Measurements from ENCODE around the gene EFNA5. TPM values are rescaled to one million over a fixed set of nuclear protein-coding genes. Genes with fewer than 3 reads are reported as not detected.

EFNA5 gene
- polyA plus RNA-seq (ENCODE audit: low read depth in 6 of 6) = not detected

- Mint-ChIP-seq H3K27me3 (peaks cover 50 to 75% (median 74%) of the 10 kb centered on the region in 3 donors), H3K36me3 (no peaks in the 10 kb centered on the region), H3K9me3 (peaks cover 0 to 5% (median 0%) of the 10 kb centered on the region in 7 donors), H3K27ac (peak within 1 kb of the TSS in 1 of 6 donors; percentile 49), H3K4me1 (peaks cover 21 to 43% (median 33%) of the 10 kb centered on the region in 3 donors), H3K4me3 (peak within 1 kb of the TSS; percentile 73 to 91 (median 86))
- peak; percentile 21 to 29 for ATAC-seq (ENCODE audit: low read depth in 2 of 2)
- peak; percentile 7 for DNase-seq
Observed at GRCh38 chr5:107670932-107671741, at the start of gene EFNA5. Gene EFNA5, minus strand, starts transcription at chr5:107670937.

GRCh38 chr5:107719034-107719606, 48.4 kb upstream of the EFNA5 start:
- DNase-seq (no peak), ATAC-seq (ENCODE audit: low read depth in 2 of 2) (no peak)
- Mint-ChIP-seq H3K4me1 (no peaks in the 10 kb centered on the region), H3K27me3 (peaks cover 0 to 4% (median 0%) of the 10 kb centered on the region in 3 donors), H3K36me3 (peaks cover 0 to 6% of the 10 kb centered on the region in 2 donors), H3K4me3 (peak overlapping the region in 1 of 8 donors; percentile 31), H3K27ac (no peak overlapping the region), H3K9me3 (peaks cover 13 to 65% (median 27%) of the 10 kb centered on the region in 7 donors)

- ATAC-seq (ENCODE audit: low read depth in 2 of 2) (no peak), DNase-seq (no peak)
- peaks cover 0 to 4% (median 0%) of the 10 kb centered on the region in 3 donors for H3K27me3 Mint-ChIP-seq
- no peaks in the 10 kb centered on the region for H3K4me1 Mint-ChIP-seq
- H3K4me3 Mint-ChIP-seq = no peak overlapping the region
- H3K27ac Mint-ChIP-seq = peak overlapping the region in 1 of 6 donors; percentile 39
- peaks cover 0 to 6% of the 10 kb centered on the region in 2 donors for H3K36me3 Mint-ChIP-seq
- peaks cover 13 to 56% (median 27%) of the 10 kb centered on the region in 7 donors for H3K9me3 Mint-ChIP-seq
Observed at GRCh38 chr5:107717816-107718215, 47.1 kb upstream of the EFNA5 start.

GRCh38 chr5:107713228-107713627, 42.5 kb upstream of the EFNA5 start:
- Mint-ChIP-seq H3K4me1 (no peaks in the 10 kb centered on the region), H3K27me3 (peaks cover 0 to 4% (median 0%) of the 10 kb centered on the region in 3 donors), H3K36me3 (peaks cover 0 to 6% of the 10 kb centered on the region in 2 donors), H3K27ac (no peak overlapping the region), H3K4me3 (no peak overlapping the region), H3K9me3 (peaks cover 2 to 15% (median 6%) of the 10 kb centered on the region in 7 donors)
- DNase-seq (no peak), ATAC-seq (ENCODE audit: low read depth in 2 of 2) (no peak)

- ATAC-seq (ENCODE audit: low read depth in 2 of 2) (no peak), DNase-seq (no peak)
- Mint-ChIP-seq H3K27ac (no peak overlapping the region), H3K4me1 (no peaks in the 10 kb centered on the region), H3K27me3 (peaks cover 0 to 4% (median 0%) of the 10 kb centered on the region in 3 donors), H3K36me3 (no peaks in the 10 kb centered on the region), H3K9me3 (peaks cover 0 to 14% (median 7%) of the 10 kb centered on the region in 7 donors), H3K4me3 (no peak overlapping the region)
Observed at GRCh38 chr5:107712359-107712870, 41.7 kb upstream of the EFNA5 start.

GRCh38 chr5:107705402-107706014, 34.8 kb upstream of the EFNA5 start:
- Mint-ChIP-seq H3K27me3 (peaks cover 0 to 7% (median 0%) of the 10 kb centered on the region in 3 donors), H3K27ac (no peak overlapping the region), H3K36me3 (no peaks in the 10 kb centered on the region), H3K4me1 (no peaks in the 10 kb centered on the region), H3K4me3 (no peak overlapping the region), H3K9me3 (peaks cover 0 to 17% (median 5%) of the 10 kb centered on the region in 7 donors)
- ATAC-seq (ENCODE audit: low read depth in 2 of 2) (no peak), DNase-seq (no peak)

GRCh38 chr5:107704681-107705401, 34.1 kb upstream of the EFNA5 start:
- no peak overlapping the region for H3K4me3 Mint-ChIP-seq
- H3K36me3 Mint-ChIP-seq = no peaks in the 10 kb centered on the region
- DNase-seq (no peak), ATAC-seq (ENCODE audit: low read depth in 2 of 2) (no peak)
- no peak overlapping the region for H3K27ac Mint-ChIP-seq
- H3K9me3 Mint-ChIP-seq = peaks cover 0 to 17% (median 5%) of the 10 kb centered on the region in 7 donors
- H3K27me3 Mint-ChIP-seq = peaks cover 0 to 7% (median 0%) of the 10 kb centered on the region in 3 donors
- H3K4me1 Mint-ChIP-seq = no peaks in the 10 kb centered on the region

GRCh38 chr5:107700481-107700880, 29.7 kb upstream of the EFNA5 start:
- DNase-seq (no peak), ATAC-seq (ENCODE audit: low read depth in 2 of 2) (no peak)
- H3K4me3 Mint-ChIP-seq = no peak overlapping the region
- H3K27me3 Mint-ChIP-seq = peaks cover 0 to 7% (median 4%) of the 10 kb centered on the region in 3 donors
- peaks cover 0 to 7% (median 4%) of the 10 kb centered on the region in 7 donors for H3K9me3 Mint-ChIP-seq
- H3K4me1 Mint-ChIP-seq = no peaks in the 10 kb centered on the region
- H3K27ac Mint-ChIP-seq = no peak overlapping the region
- no peaks in the 10 kb centered on the region for H3K36me3 Mint-ChIP-seq

GRCh38 chr5:107699425-107699824, 28.7 kb upstream of the EFNA5 start:
- no peak for ATAC-seq (ENCODE audit: low read depth in 2 of 2)
- Mint-ChIP-seq H3K27ac (no peak overlapping the region), H3K27me3 (peaks cover 0 to 7% (median 4%) of the 10 kb centered on the region in 3 donors), H3K4me1 (no peaks in the 10 kb centered on the region), H3K36me3 (no peaks in the 10 kb centered on the region), H3K4me3 (no peak overlapping the region), H3K9me3 (peaks cover 0 to 7% (median 4%) of the 10 kb centered on the region in 7 donors)
- DNase-seq = no peak

- H3K27ac Mint-ChIP-seq = no peak overlapping the region
- peaks cover 0 to 7% (median 4%) of the 10 kb centered on the region in 3 donors for H3K27me3 Mint-ChIP-seq
- no peaks in the 10 kb centered on the region for H3K4me1 Mint-ChIP-seq
- no peaks in the 10 kb centered on the region for H3K36me3 Mint-ChIP-seq
- ATAC-seq (ENCODE audit: low read depth in 2 of 2) (no peak), DNase-seq (no peak)
- no peak overlapping the region for H3K4me3 Mint-ChIP-seq
- H3K9me3 Mint-ChIP-seq = peaks cover 0 to 7% (median 4%) of the 10 kb centered on the region in 7 donors
Observed at GRCh38 chr5:107698286-107698685, 27.5 kb upstream of the EFNA5 start.

- DNase-seq = no peak
- Mint-ChIP-seq H3K36me3 (no peaks in the 10 kb centered on the region), H3K4me3 (no peak overlapping the region), H3K9me3 (peaks cover 0 to 11% (median 4%) of the 10 kb centered on the region in 7 donors), H3K27me3 (peaks cover 0 to 4% (median 0%) of the 10 kb centered on the region in 3 donors), H3K27ac (no peak overlapping the region), H3K4me1 (no peaks in the 10 kb centered on the region)
- ATAC-seq (ENCODE audit: low read depth in 2 of 2) = no peak
Observed at GRCh38 chr5:107696498-107696897, 25.8 kb upstream of the EFNA5 start.

- no peaks in the 10 kb centered on the region for H3K4me1 Mint-ChIP-seq
- H3K9me3 Mint-ChIP-seq = peaks cover 0 to 13% (median 5%) of the 10 kb centered on the region in 7 donors
- ATAC-seq (ENCODE audit: low read depth in 2 of 2) (no peak), DNase-seq (no peak)
- H3K4me3 Mint-ChIP-seq = no peak overlapping the region
- peaks cover 0 to 4% (median 0%) of the 10 kb centered on the region in 3 donors for H3K27me3 Mint-ChIP-seq
- no peak overlapping the region for H3K27ac Mint-ChIP-seq
- no peaks in the 10 kb centered on the region for H3K36me3 Mint-ChIP-seq
Observed at GRCh38 chr5:107696080-107696479, 25.3 kb upstream of the EFNA5 start.

- Mint-ChIP-seq H3K36me3 (no peaks in the 10 kb centered on the region), H3K4me1 (no peaks in the 10 kb centered on the region), H3K4me3 (no peak overlapping the region), H3K27ac (no peak overlapping the region), H3K9me3 (peaks cover 0 to 14% (median 2%) of the 10 kb centered on the region in 7 donors), H3K27me3 (peaks cover 4 to 13% (median 12%) of the 10 kb centered on the region in 3 donors)
- no peak for DNase-seq
- no peak for ATAC-seq (ENCODE audit: low read depth in 2 of 2)
Observed at GRCh38 chr5:107687937-107688336, 17.2 kb upstream of the EFNA5 start.

All from naive B cell (primary cell).